ENCODE data around the gene ENPP5.

DNA sequence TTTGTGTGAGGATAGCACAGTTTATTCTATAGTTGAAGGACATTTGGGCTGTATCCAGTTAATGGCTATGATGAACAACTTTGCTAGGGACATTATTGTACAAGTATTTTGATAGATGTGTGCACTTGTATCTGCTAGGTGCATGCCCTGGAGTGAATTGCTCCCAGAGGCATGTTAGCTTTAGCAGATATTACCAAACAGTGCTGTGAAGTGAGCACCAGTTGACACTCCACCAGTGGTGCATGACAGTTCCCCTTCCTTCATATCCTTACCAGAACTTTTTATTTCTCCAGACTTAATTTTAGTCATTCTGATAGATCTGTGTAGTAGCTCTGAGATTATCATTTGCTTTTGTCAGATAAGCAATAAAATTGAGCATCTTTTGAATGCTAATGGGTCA lies 48.9 kb upstream of the ENPP5 start:
- TF ChIP-seq, protein P1, sequence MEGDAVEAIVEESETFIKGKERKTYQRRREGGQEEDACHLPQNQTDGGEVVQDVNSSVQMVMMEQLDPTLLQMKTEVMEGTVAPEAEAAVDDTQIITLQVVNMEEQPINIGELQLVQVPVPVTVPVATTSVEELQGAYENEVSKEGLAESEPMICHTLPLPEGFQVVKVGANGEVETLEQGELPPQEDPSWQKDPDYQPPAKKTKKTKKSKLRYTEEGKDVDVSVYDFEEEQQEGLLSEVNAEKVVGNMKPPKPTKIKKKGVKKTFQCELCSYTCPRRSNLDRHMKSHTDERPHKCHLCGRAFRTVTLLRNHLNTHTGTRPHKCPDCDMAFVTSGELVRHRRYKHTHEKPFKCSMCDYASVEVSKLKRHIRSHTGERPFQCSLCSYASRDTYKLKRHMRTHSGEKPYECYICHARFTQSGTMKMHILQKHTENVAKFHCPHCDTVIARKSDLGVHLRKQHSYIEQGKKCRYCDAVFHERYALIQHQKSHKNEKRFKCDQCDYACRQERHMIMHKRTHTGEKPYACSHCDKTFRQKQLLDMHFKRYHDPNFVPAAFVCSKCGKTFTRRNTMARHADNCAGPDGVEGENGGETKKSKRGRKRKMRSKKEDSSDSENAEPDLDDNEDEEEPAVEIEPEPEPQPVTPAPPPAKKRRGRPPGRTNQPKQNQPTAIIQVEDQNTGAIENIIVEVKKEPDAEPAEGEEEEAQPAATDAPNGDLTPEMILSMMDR (conservative IDR thresholded peaks at IDR 0.05; ENCODE audit: low read length): no peak
- TF ChIP-seq EZH2phosphoT487 (IDR thresholded peaks at IDR 0.05; ENCODE audit: borderline replicate concordance, low read depth, low read length): no peak
